Stimulated activated effector memory CD8-positive, alpha-beta T cell treated with anti-CD3 and anti-CD28 coated beads, Interleukin-12 subunit alpha, Interleukin-12 subunit beta, amount 100 ng/mL, for 72 hours (primary cell): ENCODE measurements around the gene SORT1.
A peak's percentile ranks its signal among the peaks of the same experiment; 100 is the strongest.
"Not testable (repeated sequence)": the region's sequence is repeated elsewhere in the genome, so short reads cannot be mapped to it uniquely, and the experiment has no call there.

ENCODE experiments used
- ATAC-seq: fragments of 150-1000 bp; cut with Tn5 transposase; 2 replicates; pipeline ENCODE4 v1.10.0; 2021
- DNase-seq, 2 donors: peaks; one replicate each; pipeline ENCODE4 v3.0.0; 2021 to 2022; ENCODE audit warnings: low spot score in 2 of 2
- H3K27ac Mint-ChIP-seq: one replicate; pipeline ENCODE4 v1.8.0; 2022; ENCODE audit warnings: mild to moderate bottlenecking, mixed read lengths
- H3K36me3 Mint-ChIP-seq: one replicate; pipeline ENCODE4 v1.8.0; 2022; ENCODE audit warnings: mild to moderate bottlenecking, mixed read lengths
- H3K4me1 Mint-ChIP-seq: one replicate; pipeline ENCODE4 v1.8.0; 2022; ENCODE audit warnings: mixed read lengths
- H3K4me3 Mint-ChIP-seq: one replicate; pipeline ENCODE4 v1.8.0; 2022; ENCODE audit warnings: mild to moderate bottlenecking, mixed read lengths
- H3K9me3 Mint-ChIP-seq: one replicate; pipeline ENCODE4 v1.8.0; 2022; ENCODE audit warnings: mixed read lengths

The SORT1 gene

DNA sequence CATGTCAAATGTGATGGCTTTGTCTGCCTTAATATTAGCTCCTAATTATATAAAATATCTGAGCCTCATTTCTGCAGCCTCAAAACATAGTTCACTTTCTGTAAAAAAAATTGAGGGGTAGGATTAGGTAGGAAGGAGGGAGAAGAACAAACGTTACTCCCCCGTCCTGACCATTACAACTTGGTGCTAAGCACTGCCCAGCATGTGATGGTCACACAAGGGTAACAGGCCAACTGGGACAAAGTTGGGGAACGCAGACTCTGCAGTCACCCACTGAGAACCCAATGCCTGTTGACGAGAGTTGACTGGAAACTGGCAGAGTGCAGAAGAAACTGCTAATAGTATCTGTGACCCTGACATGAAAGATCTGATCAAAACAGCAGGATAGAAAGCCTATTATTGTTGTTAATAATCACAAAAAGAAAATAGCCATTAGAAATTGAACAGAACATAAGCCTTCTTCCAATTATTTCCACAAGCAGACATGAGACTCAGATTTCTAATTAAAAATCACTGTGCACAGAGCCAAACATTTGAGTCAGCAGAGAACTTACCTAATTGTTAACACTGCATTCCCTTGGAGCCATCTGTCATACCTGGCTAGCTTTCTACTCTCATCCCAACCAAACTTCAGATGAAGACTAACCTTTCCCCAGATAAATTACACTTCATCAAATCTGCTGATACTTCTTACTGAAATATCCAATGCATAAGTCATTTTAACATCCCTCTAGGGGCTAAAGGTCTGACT is 5.5 kb downstream of the SORT1 start:
- no peak overlapping the region for H3K4me3 Mint-ChIP-seq
- no peak for DNase-seq
- no peaks in the 10 kb centered on the region for H3K36me3 Mint-ChIP-seq
- H3K27ac Mint-ChIP-seq, result no peak overlapping the region
- peaks cover 6% of the 10 kb centered on the region for H3K4me1 Mint-ChIP-seq
- H3K9me3 Mint-ChIP-seq, result no peaks in the 10 kb centered on the region
- no peak for ATAC-seq

DNA sequence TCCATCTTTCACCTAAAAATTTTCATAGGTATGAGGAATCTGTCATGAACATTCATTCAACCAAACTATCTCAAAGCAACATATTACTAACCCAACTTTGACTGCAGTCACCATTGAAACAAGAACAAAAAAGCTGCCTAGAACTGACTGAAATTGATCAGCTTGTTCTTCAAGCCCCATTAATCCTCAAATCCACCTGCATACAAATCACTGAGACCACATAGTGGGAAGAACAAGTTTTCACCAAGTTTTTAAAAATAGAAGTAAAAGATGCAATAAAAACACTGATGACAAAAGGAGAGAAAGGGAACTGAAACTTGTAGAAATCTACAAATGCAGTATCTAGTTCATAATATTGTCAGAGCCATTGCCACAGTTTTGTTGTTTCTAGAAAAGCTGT is 6.1 kb downstream of the SORT1 start:
- H3K27ac Mint-ChIP-seq, result no peak overlapping the region
- H3K4me3 Mint-ChIP-seq, result no peak overlapping the region
- peaks cover 6% of the 10 kb centered on the region for H3K4me1 Mint-ChIP-seq
- DNase-seq (no peak), ATAC-seq (peak; percentile 63)
- H3K36me3 Mint-ChIP-seq, result no peaks in the 10 kb centered on the region
- no peaks in the 10 kb centered on the region for H3K9me3 Mint-ChIP-seq

DNA sequence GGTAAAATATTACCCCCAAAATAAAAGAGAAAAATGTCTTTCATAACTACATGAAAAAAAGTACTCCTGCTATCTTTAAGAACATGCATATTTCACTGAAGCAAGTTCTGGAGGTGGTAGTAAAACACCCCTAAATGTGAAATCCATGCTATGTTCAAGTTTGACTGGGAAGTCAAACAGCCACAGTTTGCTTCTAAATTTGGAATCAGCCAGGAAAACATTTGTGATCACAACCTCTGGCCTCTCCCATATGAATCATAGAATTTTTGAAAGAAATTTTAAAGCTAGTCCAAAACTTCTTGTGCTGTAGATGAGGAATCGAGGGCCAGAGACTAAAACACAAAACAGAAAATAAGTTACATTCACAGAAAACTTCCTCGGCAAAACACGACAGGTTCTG is 6.6 kb downstream of the SORT1 start:
- Mint-ChIP-seq H3K27ac (no peak overlapping the region), H3K36me3 (no peaks in the 10 kb centered on the region), H3K9me3 (no peaks in the 10 kb centered on the region), H3K4me3 (no peak overlapping the region), H3K4me1 (peaks cover 6% of the 10 kb centered on the region)
- DNase-seq (no peak), ATAC-seq (no peak)

DNA sequence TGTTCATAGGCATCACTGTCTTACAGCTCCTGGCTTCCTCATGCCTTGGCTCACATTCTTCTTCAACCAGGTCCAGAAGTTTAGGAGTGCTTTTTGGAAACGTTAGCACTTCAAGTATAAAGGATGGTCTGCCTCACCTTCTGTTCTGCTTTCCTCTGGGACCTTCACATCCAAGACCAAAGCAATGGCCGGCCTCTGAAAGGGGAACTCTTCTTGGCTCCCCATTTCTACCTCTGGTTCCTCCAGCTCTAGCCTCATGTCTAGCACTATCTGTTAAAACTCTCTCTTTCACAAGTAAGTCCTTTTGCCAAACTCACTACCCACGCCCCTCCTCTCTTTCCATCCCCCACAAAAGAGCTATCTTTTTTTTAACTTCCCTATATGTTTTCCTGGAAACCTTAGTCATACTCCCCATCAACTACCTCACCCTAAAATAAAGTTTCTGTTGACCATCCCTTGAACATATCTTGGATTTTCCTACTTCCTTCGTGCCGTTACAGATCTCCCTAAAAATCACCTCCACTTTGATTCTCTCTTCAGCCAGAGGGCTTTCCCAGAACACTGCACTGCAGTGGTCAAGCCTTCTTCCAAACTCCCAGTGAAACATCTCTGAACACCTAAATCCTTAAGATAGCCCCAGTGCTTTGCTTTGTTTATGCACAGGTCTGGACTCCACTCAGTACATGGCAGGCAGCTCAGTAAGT is 7.9 kb downstream of the SORT1 start:
- H3K36me3 Mint-ChIP-seq, result no peaks in the 10 kb centered on the region
- ATAC-seq (no peak), DNase-seq (no peak)
- no peak overlapping the region for H3K4me3 Mint-ChIP-seq
- H3K9me3 Mint-ChIP-seq, result no peaks in the 10 kb centered on the region
- no peak overlapping the region for H3K27ac Mint-ChIP-seq
- H3K4me1 Mint-ChIP-seq, result peaks cover 6% of the 10 kb centered on the region

DNA sequence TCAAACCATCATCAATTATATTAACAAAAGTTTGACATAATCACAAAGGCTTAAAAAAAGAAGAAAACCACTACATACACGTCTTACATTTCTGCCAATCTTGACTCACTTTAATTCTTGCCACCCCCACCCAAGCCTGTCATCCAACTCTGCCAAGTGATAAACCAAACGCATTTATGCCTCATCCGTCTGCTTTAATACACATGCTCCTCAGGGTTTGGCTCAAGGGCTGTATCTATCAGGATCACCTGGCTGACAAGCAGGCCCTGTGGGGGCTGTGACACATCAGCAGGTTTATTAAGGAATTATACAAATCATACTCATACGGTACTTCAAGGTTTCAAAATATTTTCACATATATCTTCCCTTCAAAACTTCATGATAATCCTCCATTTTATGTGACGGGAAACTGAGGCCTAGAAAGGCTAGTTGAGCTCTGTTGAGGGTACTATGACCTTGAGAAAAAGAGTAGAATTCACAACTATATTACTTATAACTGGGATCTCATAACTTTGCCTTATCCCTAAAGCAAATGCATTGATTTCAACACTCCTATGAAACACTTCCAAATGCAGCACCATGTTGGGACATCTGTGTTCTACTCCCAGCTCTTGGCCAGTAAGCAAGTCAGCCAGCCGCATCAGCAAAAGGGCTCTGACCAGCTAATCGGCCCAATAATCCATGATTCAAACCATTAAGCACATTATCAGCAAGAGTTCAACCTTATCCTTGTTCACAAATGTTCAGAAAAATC is 8.7 kb downstream of the SORT1 start:
- H3K4me3 Mint-ChIP-seq, result no peak overlapping the region
- H3K27ac Mint-ChIP-seq, result no peak overlapping the region
- DNase-seq (no peak), ATAC-seq (no peak)
- H3K36me3 Mint-ChIP-seq, result no peaks in the 10 kb centered on the region
- peaks cover 6% of the 10 kb centered on the region for H3K4me1 Mint-ChIP-seq
- H3K9me3 Mint-ChIP-seq, result no peaks in the 10 kb centered on the region

DNA sequence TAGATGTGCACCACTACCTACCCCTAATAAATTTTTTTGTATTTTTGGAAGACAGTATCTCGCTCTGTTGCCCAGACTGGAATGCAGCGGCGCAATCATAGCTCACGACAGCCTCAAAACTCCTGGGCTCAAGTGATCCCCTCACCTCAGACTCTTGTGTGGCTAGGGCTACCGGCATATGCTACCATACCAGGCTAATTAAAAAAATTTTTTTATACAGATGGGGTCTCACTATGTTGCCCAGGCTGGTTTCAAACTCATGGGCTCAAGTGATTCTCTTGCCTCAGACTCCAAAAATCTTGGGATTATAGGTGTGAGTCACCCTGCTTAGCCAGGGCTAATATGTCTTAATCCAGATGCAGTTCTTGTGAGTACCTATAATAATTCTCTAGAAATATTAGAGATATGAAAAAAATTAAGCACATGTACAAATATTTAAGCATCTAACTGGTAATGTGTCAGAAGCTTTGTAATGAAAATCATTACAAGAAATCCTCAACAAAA is 9.5 kb downstream of the SORT1 start:
- Mint-ChIP-seq H3K9me3 (no peaks in the 10 kb centered on the region), H3K4me1 (peaks cover 6% of the 10 kb centered on the region), H3K27ac (no peak overlapping the region), H3K4me3 (no peak overlapping the region), H3K36me3 (no peaks in the 10 kb centered on the region)
- ATAC-seq, result no peak
- DNase-seq, result no peak

DNA sequence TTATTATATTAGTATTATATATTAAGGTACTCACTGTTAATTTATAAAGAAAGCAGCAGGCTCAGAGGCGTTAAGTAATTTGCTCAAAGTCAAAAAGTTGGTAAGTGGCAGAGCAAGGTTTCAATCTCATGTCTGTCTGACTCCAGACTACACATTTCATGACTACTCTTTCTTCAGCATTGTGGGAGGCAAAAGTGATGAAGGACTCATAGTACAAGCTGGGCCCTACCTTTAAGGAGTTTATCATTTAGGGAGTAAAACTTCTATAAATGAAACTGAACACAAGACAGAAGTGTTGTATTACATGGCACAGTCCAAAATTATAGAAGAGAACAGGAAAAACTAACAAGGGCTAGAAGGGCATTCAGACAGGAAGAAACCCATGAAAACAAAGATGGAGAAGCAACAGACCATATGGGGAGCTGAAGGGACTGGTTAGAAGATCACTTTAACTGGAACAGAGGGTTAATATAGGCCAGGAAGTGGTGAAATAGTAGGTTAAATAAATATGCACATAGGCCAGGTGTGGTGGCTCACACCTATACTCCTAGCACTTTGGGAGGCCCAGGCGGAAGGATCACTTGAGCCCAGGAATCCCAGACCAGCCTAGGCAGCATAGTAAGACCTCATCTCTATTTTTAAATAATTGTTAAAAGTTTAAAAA is 11.5 kb downstream of the SORT1 start:
- Mint-ChIP-seq H3K36me3 (no peaks in the 10 kb centered on the region), H3K27ac (no peak overlapping the region), H3K4me3 (no peak overlapping the region), H3K4me1 (peaks cover 6% of the 10 kb centered on the region), H3K9me3 (no peaks in the 10 kb centered on the region)
- no peak for DNase-seq
- ATAC-seq, result peak; percentile 79

DNA sequence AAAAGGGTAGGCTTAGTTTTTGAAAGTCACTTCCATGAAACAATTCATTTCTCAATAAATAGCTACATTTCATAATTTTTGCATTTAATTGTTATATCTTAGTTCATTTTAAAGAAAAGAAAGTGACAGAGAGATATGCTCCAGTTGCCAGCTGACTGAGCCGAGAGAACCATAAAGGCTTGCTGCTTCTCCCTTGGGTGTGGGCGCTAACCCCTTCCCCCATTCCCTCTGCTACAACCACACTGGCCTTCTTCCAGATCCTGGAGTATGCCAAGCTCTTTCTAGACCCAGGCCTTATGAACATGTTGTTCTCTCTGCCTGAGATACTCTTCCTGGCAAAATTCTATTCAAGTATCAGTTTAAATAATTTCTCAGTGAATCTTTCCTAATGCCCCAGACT is 12.3 kb downstream of the SORT1 start:
- Mint-ChIP-seq H3K9me3 (no peaks in the 10 kb centered on the region), H3K4me3 (no peak overlapping the region), H3K36me3 (no peaks in the 10 kb centered on the region), H3K4me1 (peaks cover 6% of the 10 kb centered on the region), H3K27ac (no peak overlapping the region)
- no peak for ATAC-seq
- no peak for DNase-seq

DNA sequence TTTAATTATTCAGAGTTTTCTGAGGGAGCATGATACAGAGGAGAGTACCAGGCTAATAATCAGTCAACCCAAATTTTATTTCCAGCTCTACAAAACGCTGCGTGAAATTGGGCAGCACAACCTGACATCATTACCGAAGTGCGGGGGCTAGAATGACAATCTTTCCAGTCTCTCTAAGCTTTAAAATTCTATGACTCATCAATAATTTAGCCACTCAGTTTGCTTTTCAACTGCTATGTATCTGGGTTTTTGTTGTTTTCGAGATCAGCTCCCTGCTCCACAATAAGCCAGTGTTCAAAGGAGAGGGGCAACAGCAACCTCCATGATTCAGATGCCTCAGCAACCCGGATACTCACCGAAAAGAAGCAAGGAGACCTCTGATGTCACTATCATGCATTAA is 13.9 kb downstream of the SORT1 start:
- ATAC-seq (no peak), DNase-seq (no peak)
- H3K9me3 Mint-ChIP-seq, result no peaks in the 10 kb centered on the region
- no peaks in the 10 kb centered on the region for H3K36me3 Mint-ChIP-seq
- H3K4me3 Mint-ChIP-seq, result no peak overlapping the region
- H3K27ac Mint-ChIP-seq, result no peak overlapping the region
- no peaks in the 10 kb centered on the region for H3K4me1 Mint-ChIP-seq

DNA sequence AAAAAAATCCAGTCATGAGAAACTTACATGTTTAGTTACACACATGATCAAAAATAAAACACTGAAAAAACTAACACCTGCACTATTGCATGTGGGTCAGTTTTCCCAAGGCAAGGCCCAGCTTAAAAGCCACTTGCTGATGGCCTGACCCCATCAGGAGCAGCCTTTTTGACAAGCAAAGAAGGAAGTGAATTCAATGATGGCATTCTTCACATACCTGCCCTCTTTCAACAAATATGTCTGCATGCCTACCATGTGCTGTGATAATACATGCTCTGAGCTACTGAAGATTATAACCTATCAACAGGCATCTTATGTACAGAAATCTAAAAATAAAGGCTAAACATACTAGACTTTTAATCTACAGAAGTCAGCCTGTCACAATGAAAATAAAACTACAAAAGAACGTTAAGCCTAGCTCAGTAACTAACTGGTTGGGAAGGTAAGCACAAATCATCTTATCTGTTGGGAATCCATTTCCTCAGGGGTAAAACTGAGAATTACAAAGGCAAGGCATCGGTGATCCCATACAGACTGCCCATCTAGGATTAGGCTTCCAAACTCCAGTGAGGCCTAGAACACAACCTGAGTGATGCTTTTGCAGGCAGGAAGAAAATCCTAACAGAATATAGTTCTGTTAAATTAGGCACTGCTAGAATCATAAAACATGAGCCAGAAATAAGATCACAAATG is 14.5 kb downstream of the SORT1 start:
- Mint-ChIP-seq H3K9me3 (no peaks in the 10 kb centered on the region), H3K27ac (no peak overlapping the region), H3K36me3 (no peaks in the 10 kb centered on the region), H3K4me3 (no peak overlapping the region), H3K4me1 (no peaks in the 10 kb centered on the region)
- ATAC-seq (no peak), DNase-seq (no peak)

DNA sequence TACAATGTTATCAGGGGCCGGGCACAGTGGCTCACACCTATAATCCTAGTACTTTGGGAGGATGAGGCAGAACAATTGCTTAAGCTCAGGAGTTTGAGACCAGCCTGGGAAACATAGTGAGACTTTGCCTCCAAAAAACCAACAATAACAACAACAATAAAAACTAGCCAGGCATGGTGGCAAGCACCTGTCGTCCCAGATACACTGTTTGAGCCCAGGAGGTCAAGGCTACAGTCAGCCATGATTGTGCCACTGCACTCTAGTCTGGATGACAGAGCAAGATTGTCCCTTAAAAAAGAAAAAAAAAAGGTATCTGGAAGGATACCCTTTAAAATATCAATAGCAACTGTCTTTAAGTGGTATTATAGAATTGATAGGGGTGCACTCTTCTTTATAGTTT is 16.1 kb downstream of the SORT1 start:
- H3K9me3 Mint-ChIP-seq, result no peaks in the 10 kb centered on the region
- no peak for ATAC-seq
- no peaks in the 10 kb centered on the region for H3K36me3 Mint-ChIP-seq
- H3K4me1 Mint-ChIP-seq, result no peaks in the 10 kb centered on the region
- H3K4me3 Mint-ChIP-seq, result no peak overlapping the region
- no peak for DNase-seq
- H3K27ac Mint-ChIP-seq, result no peak overlapping the region

DNA sequence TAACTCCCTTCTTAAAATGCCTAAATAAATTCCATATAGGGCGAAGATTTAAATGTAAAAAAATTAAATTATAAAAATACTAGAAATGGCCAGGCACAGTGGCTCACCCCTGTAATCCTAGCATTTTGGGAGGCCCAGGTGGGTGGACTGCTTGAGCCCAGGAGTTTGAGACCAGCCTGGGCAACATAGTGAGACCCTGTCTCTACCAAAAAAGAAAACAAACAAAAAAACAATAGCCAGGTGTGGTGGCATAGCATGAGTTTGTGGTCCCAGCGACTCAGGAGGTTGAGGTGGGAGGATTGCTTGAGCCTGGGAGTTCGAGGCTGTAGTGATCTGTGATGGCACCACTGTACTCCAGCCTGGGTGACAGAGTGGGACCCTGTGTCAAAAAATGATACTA is 17.8 kb downstream of the SORT1 start:
- H3K36me3 Mint-ChIP-seq, result no peaks in the 10 kb centered on the region
- H3K27ac Mint-ChIP-seq, result no peak overlapping the region
- no peaks in the 10 kb centered on the region for H3K4me1 Mint-ChIP-seq
- H3K9me3 Mint-ChIP-seq, result no peaks in the 10 kb centered on the region
- no peak overlapping the region for H3K4me3 Mint-ChIP-seq
- DNase-seq, result no peak
- ATAC-seq, result no peak

DNA sequence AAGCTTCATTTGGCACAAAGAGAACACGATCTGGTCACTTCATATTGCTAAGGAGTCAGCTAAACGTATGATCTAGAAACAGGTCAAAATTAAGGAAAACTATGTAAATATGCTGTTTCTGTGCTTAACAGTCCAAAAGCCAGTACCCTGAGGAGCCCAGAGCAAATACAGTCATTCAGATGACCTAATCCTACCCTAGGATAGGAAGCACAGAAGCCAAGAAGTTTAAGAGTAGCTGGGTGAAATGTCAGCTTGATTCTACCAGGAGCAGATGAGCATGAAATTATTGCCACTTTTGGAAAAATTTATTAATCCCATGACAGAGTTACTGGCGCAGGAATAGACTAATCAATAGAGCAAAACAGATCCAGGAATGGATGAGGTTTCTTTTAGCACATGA is 18.3 kb downstream of the SORT1 start:
- no peak overlapping the region for H3K4me3 Mint-ChIP-seq
- no peak for DNase-seq
- H3K9me3 Mint-ChIP-seq, result no peaks in the 10 kb centered on the region

DNA sequence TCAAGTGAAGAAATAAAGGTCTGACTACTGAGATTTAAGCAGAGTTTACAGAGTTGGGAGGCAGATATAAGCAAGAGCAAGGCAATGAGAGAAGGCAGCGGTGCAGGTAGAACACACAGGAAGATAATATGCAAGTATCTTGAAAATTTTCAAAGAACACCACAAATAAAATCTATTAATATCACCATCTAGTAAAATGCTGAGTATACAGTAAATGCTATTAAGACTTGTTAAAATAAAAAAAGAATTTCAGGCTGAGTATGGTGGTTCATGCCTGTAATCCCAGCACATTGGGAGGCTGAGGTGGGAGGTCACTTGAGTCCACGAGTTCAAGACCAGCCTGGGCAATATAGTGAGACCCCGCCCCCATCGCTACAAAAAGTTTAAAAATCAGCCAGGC is 20.0 kb downstream of the SORT1 start:
- H3K4me1 Mint-ChIP-seq, result no peaks in the 10 kb centered on the region
- no peak for DNase-seq
- no peak for ATAC-seq
- H3K4me3 Mint-ChIP-seq, result no peak overlapping the region
- no peak overlapping the region for H3K27ac Mint-ChIP-seq
- no peaks in the 10 kb centered on the region for H3K9me3 Mint-ChIP-seq
- no peaks in the 10 kb centered on the region for H3K36me3 Mint-ChIP-seq

More for the DNA sequence above, 18.3 kb downstream of the SORT1 start:
- Mint-ChIP-seq H3K36me3 (no peaks in the 10 kb centered on the region), H3K27ac (no peak overlapping the region), H3K4me1 (no peaks in the 10 kb centered on the region)
- no peak for ATAC-seq

DNA sequence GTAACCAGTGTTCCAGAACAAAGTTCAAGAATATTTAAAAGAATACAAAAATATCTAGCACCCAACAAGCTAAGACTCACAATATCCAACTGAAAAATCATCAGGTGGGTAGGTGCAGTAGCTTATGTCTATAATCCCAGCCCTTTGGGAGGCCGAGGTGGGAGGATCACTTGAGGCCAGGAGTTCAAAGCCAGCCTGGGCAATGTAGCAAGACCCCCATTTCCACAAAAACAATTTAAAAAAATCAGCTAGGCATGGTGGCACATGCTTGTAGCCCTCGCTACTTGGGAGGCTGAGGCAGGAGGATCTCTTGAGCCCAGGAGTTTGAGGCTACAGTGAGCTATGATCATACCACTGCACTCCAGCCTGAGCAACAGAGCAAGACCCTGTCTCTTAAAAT is 24.0 kb downstream of the SORT1 start:
- not testable (repeated sequence) for DNase-seq, ATAC-seq, H3K4me3 Mint-ChIP-seq, H3K4me1 Mint-ChIP-seq, H3K9me3 Mint-ChIP-seq, H3K36me3 Mint-ChIP-seq, H3K27ac Mint-ChIP-seq
